ENCODE data around the gene KRTAP1-3. TPM values are rescaled to one million over a fixed set of nuclear protein-coding genes. Genes with fewer than 3 reads are reported as not detected.
"Not testable (repeated sequence)": the region's sequence is repeated elsewhere in the genome, so short reads cannot be mapped to it uniquely, and the experiment has no call there.

The KRTAP1-3 gene
- total and polyA plus RNA-seq, 2 donors (not counting 1 experiment from before 2014, with no cell fraction given) = not detected

- H3K79me2 ChIP-seq (ENCODE audit: control insufficient read depth, insufficient read depth, low read length) = not testable (repeated sequence)
- 94% methylated on average over 3 of the region's 9 CpGs for WGBS (ENCODE audit: insufficient coverage)
Measured at GRCh38 chr17:41054556-41054955, 19.9 kb upstream of the KRTAP1-3 start.

GRCh38 chr17:41054025-41054424, 19.4 kb upstream of the KRTAP1-3 start:
- CTCF ChIA-PET = no interaction called here
- ATAC-seq (ENCODE audit: low read depth) (no peak), DNase-seq (no peak)
- Histone ChIP-seq H3K9me3 (ENCODE audit: control extremely low read depth in 1 of 3, control insufficient read depth in 2 of 3, insufficient read depth in 1 of 3, low read length in 2 of 3) (peaks cover 0 to 2% (median 1%) of the 10 kb centered on the region in 3 donors), H3K27ac (ENCODE audit: low read length in 2 of 2) (no peak overlapping the region), H3K79me2 (ENCODE audit: control insufficient read depth, insufficient read depth, low read length) (no peaks in the 10 kb centered on the region), H3K36me3 (replicated peaks in 1 of 2; ENCODE audit: control extremely low read depth in 1 of 2, control insufficient read depth in 1 of 2, extremely low read depth in 1 of 2, insufficient read depth in 2 of 2, low read length in 1 of 2) (no peaks in the 10 kb centered on the region), H4K20me1 (ENCODE audit: control insufficient read depth, insufficient read depth, low read length, poor library complexity, severe bottlenecking) (no peaks in the 10 kb centered on the region), H3K27me3 (replicated peaks in 1 of 4; ENCODE audit: control extremely low read depth in 1 of 4, control insufficient read depth in 3 of 4, insufficient read depth in 4 of 4, low read length in 3 of 4) (no peaks in the 10 kb centered on the region), H3K4me1 (ENCODE audit: control insufficient read depth in 2 of 2, insufficient read depth in 2 of 2, low read length in 2 of 2) (no peaks in the 10 kb centered on the region), H3K9ac (ENCODE audit: low read length) (no peak overlapping the region), H3K4me2 (replicated peaks; ENCODE audit: low read depth, low read length, poor library complexity, severe bottlenecking) (no peak overlapping the region), H3K4me3 (ENCODE audit: control extremely low read depth in 1 of 5, extremely low read depth in 1 of 5, insufficient read depth in 1 of 5, low read depth in 2 of 5, low read length in 4 of 5) (no peak overlapping the region), H2AFZ (ENCODE audit: insufficient read depth, low read depth, low read length, poor library complexity, severe bottlenecking) (no peak overlapping the region)
- POLR2A ChIA-PET = no interaction called here
- peaks cover 46% of the 10 kb centered on the region for H3K27me3 Mint-ChIP-seq
- no peak overlapping the region for H3K27ac Mint-ChIP-seq
- no peak overlapping the region for H3K4me3 Mint-ChIP-seq
- no peaks in the 10 kb centered on the region for H3K9me3 Mint-ChIP-seq (ENCODE audit: insufficient read depth)
- intact Hi-C loops (cut with micrococcal nuclease) = no loop called here
- 90% methylated on average over 4 of the region's 4 CpGs for WGBS (ENCODE audit: insufficient coverage)
- TF ChIP-seq CTCF (IDR thresholded peaks at IDR 0.05) (no peak), EZH2 (IDR thresholded peaks at IDR 0.05; ENCODE audit: borderline replicate concordance, insufficient read depth, low read depth, low read length, poor library complexity, severe bottlenecking) (no peak)
- no peaks in the 10 kb centered on the region for H3K4me1 Mint-ChIP-seq

More at GRCh38 chr17:41054556-41054955, 19.9 kb upstream of the KRTAP1-3 start:
- H3K4me1 ChIP-seq (ENCODE audit: control insufficient read depth in 2 of 2, insufficient read depth in 2 of 2, low read length in 2 of 2); H4K20me1 ChIP-seq (ENCODE audit: control insufficient read depth, insufficient read depth, low read length, poor library complexity, severe bottlenecking); CTCF ChIA-PET; ATAC-seq (ENCODE audit: low read depth); H3K9me3 ChIP-seq (ENCODE audit: control extremely low read depth in 1 of 3, control insufficient read depth in 2 of 3, insufficient read depth in 1 of 3, low read length in 2 of 3); H3K27me3 ChIP-seq (replicated peaks in 1 of 4; ENCODE audit: control extremely low read depth in 1 of 4, control insufficient read depth in 3 of 4, insufficient read depth in 4 of 4, low read length in 3 of 4); H2AFZ ChIP-seq (ENCODE audit: insufficient read depth, low read depth, low read length, poor library complexity, severe bottlenecking); DNase-seq; H3K4me1 Mint-ChIP-seq; H3K4me3 Mint-ChIP-seq; H3K9me3 Mint-ChIP-seq (ENCODE audit: insufficient read depth); H3K27ac ChIP-seq (ENCODE audit: low read length in 2 of 2); intact Hi-C loops (cut with micrococcal nuclease); H3K4me2 ChIP-seq (replicated peaks; ENCODE audit: low read depth, low read length, poor library complexity, severe bottlenecking); H3K4me3 ChIP-seq (ENCODE audit: control extremely low read depth in 1 of 5, extremely low read depth in 1 of 5, insufficient read depth in 1 of 5, low read depth in 2 of 5, low read length in 4 of 5); H3K27ac Mint-ChIP-seq; H3K36me3 ChIP-seq (replicated peaks in 1 of 2; ENCODE audit: control extremely low read depth in 1 of 2, control insufficient read depth in 1 of 2, extremely low read depth in 1 of 2, insufficient read depth in 2 of 2, low read length in 1 of 2); H3K9ac ChIP-seq (ENCODE audit: low read length); POLR2A ChIA-PET: not testable (repeated sequence)
- H3K27me3 Mint-ChIP-seq = peaks cover 50% of the 10 kb centered on the region
